HUES48 (cell line): Measurements from ENCODE around the gene TENT4B.
A peak's percentile ranks its signal among the peaks of the same experiment; 100 is the strongest.

Experiments used
- H3K27ac ChIP-seq: one replicate; pipeline ENCODE4 v1.7.0; 2013; ENCODE audit warnings: low read depth, low read length, inconsistent platforms
- H3K27me3 ChIP-seq: 2 replicates; pipeline ENCODE4 v1.6.1; 2013; ENCODE audit warnings: mild to moderate bottlenecking, low read length; ENCODE audit not compliant: control insufficient read depth, insufficient read depth
- H3K36me3 ChIP-seq: 2 replicates; pipeline ENCODE4 v1.6.1; 2013; ENCODE audit warnings: low read length; ENCODE audit not compliant: control insufficient read depth, insufficient read depth
- H3K4me1 ChIP-seq: 2 replicates; pipeline ENCODE4 v1.6.1; 2013; ENCODE audit warnings: mild to moderate bottlenecking, low read length; ENCODE audit not compliant: control insufficient read depth, insufficient read depth
- H3K4me3 ChIP-seq: 2 replicates; pipeline ENCODE4 v1.5.1; 2013; ENCODE audit warnings: mild to moderate bottlenecking, low read depth, low read length
- H3K9ac ChIP-seq: 2 replicates; pipeline ENCODE4 v1.6.1; 2013; ENCODE audit warnings: mild to moderate bottlenecking, low read depth, low read length, moderate library complexity
- H3K9me3 ChIP-seq: 2 replicates; pipeline ENCODE4 v1.6.1; 2013; ENCODE audit warnings: low read length; ENCODE audit not compliant: control insufficient read depth, insufficient read depth

TENT4B gene

DNA sequence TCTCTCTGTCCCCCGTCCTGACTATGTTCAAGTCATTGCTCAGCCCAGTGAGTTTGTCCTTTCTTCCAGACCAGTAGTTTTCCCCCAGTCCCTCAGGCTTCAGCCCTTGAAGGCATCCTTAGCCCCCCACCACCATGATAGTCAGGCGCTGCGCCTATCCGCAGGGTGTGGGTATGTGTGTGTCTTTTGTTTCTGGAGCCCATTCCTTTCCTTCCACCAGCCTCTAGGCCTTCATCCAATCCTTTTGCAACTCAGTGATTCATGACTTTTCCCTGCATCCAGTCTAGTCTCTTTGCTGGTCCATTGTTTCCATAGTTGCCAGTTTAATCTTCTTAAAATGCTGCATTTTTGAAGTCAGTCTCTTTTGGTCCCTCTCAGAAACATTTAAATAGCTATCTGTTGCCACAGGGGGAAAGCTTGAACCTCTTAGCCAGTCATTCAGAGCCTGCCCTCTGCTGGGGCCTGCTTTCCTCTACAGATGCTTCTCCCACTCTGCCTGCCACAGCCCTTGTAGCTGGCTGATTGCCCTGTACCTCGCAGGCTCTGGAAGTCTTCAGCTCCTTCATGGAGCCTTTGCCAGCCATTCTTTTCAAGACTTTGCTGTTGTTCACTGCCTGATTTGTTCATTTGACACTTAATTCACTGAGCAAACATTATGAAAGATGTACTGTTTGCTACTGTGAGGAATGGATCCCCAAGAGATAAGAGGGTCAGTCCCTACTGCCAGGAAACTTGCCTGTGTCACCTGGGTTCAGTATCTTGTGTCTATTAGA lies 57.3 kb downstream of the TENT4B start:
- peak overlapping the region; percentile 43 for H3K27ac ChIP-seq

DNA sequence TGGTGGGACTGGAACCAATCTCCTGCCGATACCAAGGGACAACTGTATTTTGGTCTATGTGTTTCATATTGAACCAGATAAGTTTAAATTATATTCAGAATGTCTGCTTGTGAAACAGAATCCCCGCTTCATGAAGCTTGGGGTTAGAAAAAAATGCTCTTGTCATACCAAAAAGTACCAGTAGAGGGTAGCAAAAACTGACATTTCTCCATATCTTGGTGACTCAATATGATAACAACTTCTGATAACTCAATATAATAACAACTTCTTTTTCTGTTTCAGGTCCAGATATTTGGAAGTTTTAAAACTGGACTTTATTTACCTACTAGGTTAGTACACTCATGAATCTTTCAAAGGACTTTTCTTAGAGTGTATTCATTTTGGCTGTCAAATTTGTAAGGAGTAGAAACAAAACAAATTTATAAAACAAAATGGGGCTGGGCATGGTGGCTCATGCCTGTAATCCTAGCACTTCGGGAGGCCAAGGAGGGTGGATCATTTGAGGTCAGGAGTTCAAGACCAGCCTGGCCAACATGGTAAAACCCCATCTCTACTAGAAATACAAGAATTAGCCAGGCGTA lies 60.9 kb downstream of the TENT4B start:
- H3K9ac ChIP-seq, result no peak overlapping the region
- peaks cover 6% of the 10 kb centered on the region for H3K4me1 ChIP-seq
- H3K27me3 ChIP-seq, result no peaks in the 10 kb centered on the region
- no peak overlapping the region for H3K27ac ChIP-seq
- H3K4me3 ChIP-seq, result no peak overlapping the region
- H3K36me3 ChIP-seq, result peaks cover 59% of the 10 kb centered on the region
- no peaks in the 10 kb centered on the region for H3K9me3 ChIP-seq

More for the DNA sequence above, 57.3 kb downstream of the TENT4B start:
- Histone ChIP-seq H3K27me3 (no peaks in the 10 kb centered on the region), H3K9me3 (no peaks in the 10 kb centered on the region), H3K9ac (no peak overlapping the region), H3K4me3 (no peak overlapping the region), H3K4me1 (peaks cover 6% of the 10 kb centered on the region), H3K36me3 (peaks cover 29% of the 10 kb centered on the region)

DNA sequence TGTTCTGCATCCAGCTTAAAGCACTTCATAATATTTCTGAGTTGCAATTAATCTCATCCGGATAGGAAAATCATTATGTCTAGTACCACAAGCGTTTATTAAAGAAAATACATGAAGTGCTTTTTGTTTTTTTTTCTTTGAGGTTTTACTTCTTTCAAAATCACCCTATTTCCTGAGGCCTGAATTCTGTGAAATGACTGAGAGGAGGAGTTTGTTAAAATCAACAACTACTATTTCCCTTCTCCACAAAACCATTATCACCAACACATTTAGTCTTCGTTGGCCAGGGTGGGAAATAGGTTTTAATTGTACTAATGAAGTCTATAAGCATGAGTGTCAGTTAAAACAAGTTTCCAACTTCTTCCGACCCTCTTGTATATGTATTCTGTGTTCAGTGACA lies 62.6 kb downstream of the TENT4B start:
- Histone ChIP-seq H3K4me3 (no peak overlapping the region), H3K4me1 (no peaks in the 10 kb centered on the region), H3K36me3 (peaks cover 63% of the 10 kb centered on the region), H3K27ac (no peak overlapping the region), H3K9ac (no peak overlapping the region), H3K27me3 (no peaks in the 10 kb centered on the region), H3K9me3 (no peaks in the 10 kb centered on the region)

DNA sequence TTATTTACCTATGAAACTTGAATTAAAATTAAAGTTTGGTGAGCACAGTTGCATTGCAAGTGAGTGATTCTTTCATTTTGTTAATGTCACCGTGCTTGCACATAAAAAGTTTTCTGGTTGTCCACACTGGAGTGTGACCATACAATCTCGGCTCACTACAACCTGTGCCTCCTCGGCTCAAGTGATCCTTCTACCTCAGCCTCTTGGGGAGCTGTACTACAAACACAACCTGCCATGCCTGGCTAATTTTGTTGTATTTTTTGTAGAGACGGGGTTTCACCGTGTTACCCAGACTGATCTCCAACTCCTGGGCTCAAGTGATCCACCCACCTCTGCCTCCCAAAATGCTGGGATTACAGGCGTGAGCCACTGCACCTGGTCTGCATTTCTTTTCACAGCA lies 63.1 kb downstream of the TENT4B start:
- no peaks in the 10 kb centered on the region for H3K4me1 ChIP-seq
- no peak overlapping the region for H3K27ac ChIP-seq
- no peak overlapping the region for H3K9ac ChIP-seq
- H3K9me3 ChIP-seq, result no peaks in the 10 kb centered on the region
- H3K4me3 ChIP-seq, result no peak overlapping the region
- no peaks in the 10 kb centered on the region for H3K27me3 ChIP-seq
- H3K36me3 ChIP-seq, result peaks cover 62% of the 10 kb centered on the region

DNA sequence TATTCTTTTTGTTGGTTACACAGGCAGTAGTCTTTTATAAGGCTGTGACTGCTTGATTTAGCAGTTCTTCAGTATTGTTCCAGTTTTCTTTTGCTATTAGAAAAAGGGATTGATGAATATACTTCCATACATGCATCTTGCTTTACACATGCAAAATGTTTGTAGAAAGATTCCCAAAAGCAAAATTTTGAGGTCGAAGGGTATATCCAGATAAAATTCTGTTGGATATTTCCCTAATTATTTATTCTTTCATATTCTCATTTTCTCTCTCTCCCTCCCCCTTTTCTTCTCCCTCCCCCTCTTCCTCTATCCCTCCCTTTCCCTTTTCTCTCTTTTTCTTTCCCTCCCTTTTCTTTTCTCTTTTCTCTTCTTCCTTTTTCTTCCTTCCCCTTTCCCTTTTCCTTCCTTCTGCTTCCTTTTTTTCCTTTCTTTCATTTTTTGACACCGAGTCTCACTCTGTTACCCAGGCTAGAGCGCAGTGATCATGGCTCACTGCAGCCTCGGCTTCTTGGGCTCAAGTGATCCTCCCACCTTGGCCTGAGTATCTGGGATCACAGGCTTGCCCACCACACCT lies 66.4 kb downstream of the TENT4B start:
- Histone ChIP-seq H3K36me3 (peaks cover 68% of the 10 kb centered on the region), H3K4me1 (no peaks in the 10 kb centered on the region), H3K9ac (no peak overlapping the region), H3K9me3 (no peaks in the 10 kb centered on the region), H3K27ac (no peak overlapping the region), H3K4me3 (no peak overlapping the region), H3K27me3 (no peaks in the 10 kb centered on the region)

DNA sequence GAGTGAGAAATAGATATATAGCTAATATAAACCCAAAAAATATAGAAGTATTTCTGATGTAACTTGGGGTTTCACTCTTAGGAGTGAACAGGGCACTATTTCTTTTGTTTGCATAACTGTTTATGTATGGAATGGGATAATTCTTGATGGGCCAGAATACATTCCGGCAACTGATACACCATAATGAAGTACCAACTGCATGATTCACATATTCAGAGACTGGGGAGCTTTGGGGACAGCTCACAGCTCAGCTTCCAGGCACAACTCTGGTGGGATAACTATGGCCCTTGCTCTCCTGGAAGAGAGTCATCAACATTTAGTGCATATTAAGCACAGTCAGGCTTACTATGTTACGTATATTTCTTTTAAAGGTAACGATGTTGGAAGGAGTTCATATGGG lies 71.2 kb downstream of the TENT4B start:
- Histone ChIP-seq H3K4me1 (no peaks in the 10 kb centered on the region), H3K27me3 (no peaks in the 10 kb centered on the region), H3K36me3 (peaks cover 63% of the 10 kb centered on the region), H3K9me3 (no peaks in the 10 kb centered on the region), H3K27ac (no peak overlapping the region), H3K4me3 (no peak overlapping the region), H3K9ac (no peak overlapping the region)

DNA sequence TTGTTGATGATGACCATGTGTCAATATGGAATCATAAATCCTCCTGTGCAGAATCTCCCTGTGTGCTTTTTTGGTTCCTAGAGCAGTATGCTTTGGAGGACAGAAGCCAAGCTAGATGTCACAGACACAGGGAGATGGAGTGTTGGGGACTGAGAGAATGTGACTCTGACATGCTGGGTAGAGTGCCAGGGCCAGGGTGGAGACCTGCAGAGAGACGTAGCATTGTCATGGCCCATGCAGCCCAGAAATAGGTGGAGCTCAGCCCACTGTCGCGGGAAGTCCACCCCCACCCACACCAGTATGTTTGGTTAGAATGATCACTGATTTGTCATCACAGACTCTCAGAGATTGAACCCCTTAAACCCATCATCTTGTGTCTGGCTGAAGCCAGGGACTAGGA lies 74.0 kb downstream of the TENT4B start:
- Histone ChIP-seq H3K9ac (no peak overlapping the region), H3K4me1 (no peaks in the 10 kb centered on the region), H3K9me3 (no peaks in the 10 kb centered on the region), H3K27me3 (no peaks in the 10 kb centered on the region), H3K36me3 (peaks cover 61% of the 10 kb centered on the region), H3K27ac (no peak overlapping the region), H3K4me3 (no peak overlapping the region)

DNA sequence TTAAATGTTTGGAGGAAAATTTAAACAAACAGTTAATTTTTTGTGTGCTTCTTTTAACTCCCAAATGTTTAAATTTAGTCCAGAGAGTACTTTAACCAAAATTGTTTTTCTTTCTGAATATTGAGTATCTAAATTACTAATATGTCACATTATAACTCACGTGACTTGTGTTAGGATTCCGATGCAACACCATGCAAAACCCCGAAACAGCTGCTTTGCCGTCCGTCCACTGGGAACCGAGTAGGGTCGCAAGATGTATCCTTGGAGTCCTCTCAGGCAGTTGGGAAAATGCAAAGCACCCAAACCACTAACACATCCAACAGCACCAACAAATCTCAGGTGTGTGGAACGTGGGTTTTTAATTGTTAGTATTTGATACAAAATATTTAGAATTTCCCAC lies 74.6 kb downstream of the TENT4B start:
- H3K27me3 ChIP-seq, result no peaks in the 10 kb centered on the region
- H3K9me3 ChIP-seq, result no peaks in the 10 kb centered on the region
- H3K36me3 ChIP-seq, result peaks cover 56% of the 10 kb centered on the region
- H3K27ac ChIP-seq, result no peak overlapping the region
- no peaks in the 10 kb centered on the region for H3K4me1 ChIP-seq
- no peak overlapping the region for H3K4me3 ChIP-seq
- no peak overlapping the region for H3K9ac ChIP-seq

DNA sequence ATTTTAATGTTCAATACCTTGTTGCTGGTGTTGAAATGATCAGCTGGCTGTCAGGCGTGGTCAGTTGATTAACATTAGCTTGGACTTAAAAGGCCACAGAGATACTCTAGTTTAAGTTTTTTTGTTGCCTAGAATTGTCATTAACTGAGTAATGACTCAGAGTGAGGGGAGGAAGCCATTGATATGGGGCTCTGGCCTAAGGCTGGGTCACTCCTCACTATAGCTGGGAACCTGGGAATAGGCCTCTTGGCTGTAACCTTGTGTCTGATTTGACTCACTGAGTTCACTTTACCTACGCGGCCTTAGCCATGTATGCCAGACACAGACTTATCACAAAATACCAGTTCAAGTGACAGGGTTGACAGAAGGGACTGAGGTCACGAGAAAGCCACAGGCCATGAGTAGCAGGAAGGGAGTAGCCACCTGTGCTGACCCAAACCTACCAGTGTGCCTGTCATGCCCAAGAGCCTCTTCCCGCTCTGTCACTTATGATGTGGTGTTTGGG lies 75.3 kb downstream of the TENT4B start:
- H3K27me3 ChIP-seq, result no peaks in the 10 kb centered on the region
- H3K27ac ChIP-seq, result no peak overlapping the region
- no peaks in the 10 kb centered on the region for H3K4me1 ChIP-seq
- H3K36me3 ChIP-seq, result peaks cover 48% of the 10 kb centered on the region
- no peak overlapping the region for H3K9ac ChIP-seq
- no peak overlapping the region for H3K4me3 ChIP-seq
- H3K9me3 ChIP-seq, result no peaks in the 10 kb centered on the region

DNA sequence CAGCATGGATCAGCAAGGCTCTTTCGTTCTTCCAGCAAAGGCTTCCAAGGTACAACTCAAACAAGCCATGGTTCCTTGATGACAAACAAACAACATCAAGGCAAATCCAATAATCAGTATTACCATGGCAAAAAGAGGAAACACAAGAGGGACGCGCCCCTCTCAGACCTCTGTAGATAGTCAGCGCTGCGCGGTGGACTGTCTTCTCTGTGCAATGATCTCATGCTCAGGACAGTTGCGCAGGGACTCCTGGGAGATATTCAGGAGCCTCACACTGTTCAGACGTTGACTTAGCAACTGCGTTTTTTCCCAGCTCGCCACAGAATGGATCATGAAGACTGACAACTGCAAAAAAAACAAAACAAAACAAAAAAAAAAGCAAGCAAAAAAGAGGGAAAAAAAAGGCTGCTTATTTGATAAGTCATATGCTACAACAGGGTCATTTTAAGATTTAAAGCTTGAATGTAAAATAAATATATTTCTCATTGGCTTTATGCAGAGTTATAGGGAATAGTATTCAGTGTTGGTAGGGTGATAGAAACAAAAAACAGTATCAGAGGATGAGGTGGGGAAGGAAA lies 76.1 kb downstream of the TENT4B start:
- no peak overlapping the region for H3K27ac ChIP-seq
- no peak overlapping the region for H3K4me3 ChIP-seq
- H3K9ac ChIP-seq, result no peak overlapping the region
- H3K9me3 ChIP-seq, result no peaks in the 10 kb centered on the region
- no peaks in the 10 kb centered on the region for H3K4me1 ChIP-seq
- H3K27me3 ChIP-seq, result no peaks in the 10 kb centered on the region
- H3K36me3 ChIP-seq, result peaks cover 43% of the 10 kb centered on the region
